ENCODE results near the gene MED27. TPM values are rescaled to one million over a fixed set of nuclear protein-coding genes. Genes with fewer than 3 reads are reported as not detected.

MED27 gene
- total and polyA plus RNA-seq, 8 donors: 3.2 to 11.7 (median 5.8) TPM

DNA sequence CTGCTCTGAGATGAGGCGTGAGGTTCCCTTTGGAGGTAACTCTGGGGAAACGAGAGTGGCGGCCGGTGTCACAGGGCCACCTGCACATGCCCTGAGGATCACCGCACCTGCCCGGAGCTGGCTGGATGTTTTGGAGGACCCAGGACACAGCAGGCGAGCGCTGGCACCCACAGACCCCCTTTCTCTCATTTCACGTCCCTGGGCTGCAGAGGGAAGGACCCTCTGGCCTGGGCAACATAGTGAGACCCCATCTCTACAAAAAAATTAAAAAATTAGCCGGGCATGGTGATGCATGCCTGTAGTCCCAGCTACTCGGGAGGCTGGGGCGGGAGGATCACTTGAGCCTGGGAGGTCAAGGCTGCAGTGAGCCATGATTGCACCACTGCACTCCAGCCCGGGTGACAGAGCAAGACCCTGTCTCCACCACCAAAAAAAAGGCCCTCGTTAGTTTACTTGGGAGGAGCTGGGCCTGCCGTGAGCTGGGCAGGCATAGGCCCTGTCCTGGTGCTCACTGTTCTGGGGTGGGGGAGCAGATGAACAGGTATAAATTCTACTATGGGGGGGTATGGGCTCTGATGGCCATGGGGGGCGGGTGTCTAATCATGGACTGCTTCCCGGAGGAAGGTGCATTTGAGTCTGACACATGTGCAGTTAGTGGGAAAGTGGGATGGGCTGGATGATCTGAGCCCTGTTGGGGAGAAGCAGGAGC lies 242.9 kb downstream of the MED27 start:
- Histone ChIP-seq H3K36me3 (no peaks in the 10 kb centered on the region), H3K27ac (no peak overlapping the region), H3K9me3 (no peaks in the 10 kb centered on the region), H3K27me3 (no peaks in the 10 kb centered on the region), H3K4me3 (no peak overlapping the region), H3K4me1 (no peaks in the 10 kb centered on the region)
- ATAC-seq (no peak), DNase-seq (peak in 1 of 6 donors; percentile 28), FAIRE-seq (no peak)
- 70 to 80% methylated on average over 17 of the region's 17 CpGs for WGBS, 2 donors
- TF ChIP-seq CTCF (IDR thresholded peaks at IDR 0.05): no peak
- intact Hi-C loops (cut with DNase I): loop anchor here in 1 of 3 donors (10.0 kb wide), 1 partner anchor 398 kb away; no protein-coding TSS in a partner anchor

GRCh38 chr9:131836021-131836420 lies 243.6 kb downstream of the MED27 start:
- WGBS, 2 donors: 74 to 87% methylated on average over 18 of the region's 18 CpGs
- no peak for FAIRE-seq

DNA sequence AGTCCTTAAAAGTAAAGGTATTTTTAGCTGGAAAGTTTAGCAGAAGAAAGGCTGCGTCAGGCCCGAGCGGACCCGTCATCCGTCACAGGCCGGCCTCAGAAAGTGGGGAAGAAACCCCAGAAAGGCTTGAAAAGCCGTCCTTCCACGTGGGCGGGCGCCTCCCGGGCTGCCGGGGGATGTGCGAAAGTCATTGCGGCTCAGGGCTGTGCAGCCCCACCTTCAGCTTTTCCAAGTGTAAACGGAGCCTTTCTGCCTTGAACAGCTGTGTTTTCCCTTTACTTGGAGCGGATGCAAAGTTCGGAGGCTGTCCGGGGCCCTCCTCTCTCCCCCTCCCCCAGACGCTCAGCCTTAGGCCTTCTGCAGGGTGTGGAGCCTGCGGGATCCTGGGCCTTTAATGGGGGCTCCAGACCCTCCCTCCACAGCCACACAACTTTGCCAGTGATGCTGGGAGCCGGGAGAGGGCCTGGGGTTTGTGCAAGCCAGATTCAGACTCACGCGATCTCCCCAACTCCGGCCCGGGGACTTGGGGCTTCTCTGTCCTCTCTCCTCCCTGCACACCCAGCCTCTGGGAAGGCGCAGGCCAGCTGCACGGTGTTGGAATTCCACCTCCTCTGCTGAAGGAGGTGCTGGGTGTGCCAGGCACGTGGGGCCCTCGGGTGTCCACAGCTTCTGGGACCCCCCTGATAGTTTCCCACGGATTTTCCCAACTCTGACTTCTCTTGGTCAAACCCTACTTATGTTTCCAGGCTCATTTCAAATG lies 244.3 kb downstream of the MED27 start:
- no peaks in the 10 kb centered on the region for H3K4me1 ChIP-seq
- ATAC-seq (no peak), FAIRE-seq (no peak), DNase-seq (peak in 1 of 6 donors; percentile 43)
- WGBS, 2 donors: 38 to 45% methylated on average over 30 of the region's 30 CpGs
- H3K27ac ChIP-seq: no peak overlapping the region
- intact Hi-C loops (cut with DNase I): loop anchor here in 1 of 3 donors (10.0 kb wide), 1 partner anchor 399 kb away; no protein-coding TSS in a partner anchor
- H3K27me3 ChIP-seq: no peaks in the 10 kb centered on the region
- no peaks in the 10 kb centered on the region for H3K36me3 ChIP-seq
- no peaks in the 10 kb centered on the region for H3K9me3 ChIP-seq
- no peak for TF ChIP-seq CTCF (IDR thresholded peaks at IDR 0.05)
- no peak overlapping the region for H3K4me3 ChIP-seq

More at GRCh38 chr9:131836021-131836420, 243.6 kb downstream of the MED27 start:
- no peaks in the 10 kb centered on the region for H3K4me1 ChIP-seq
- no peak overlapping the region for H3K4me3 ChIP-seq
- ATAC-seq (no peak), DNase-seq (peak in 1 of 6 donors; percentile 23)
- intact Hi-C loops (cut with DNase I): loop anchor here in 1 of 3 donors (10.0 kb wide), 1 partner anchor 399 kb away; no protein-coding TSS in a partner anchor
- H3K9me3 ChIP-seq: no peaks in the 10 kb centered on the region
- TF ChIP-seq CTCF (IDR thresholded peaks at IDR 0.05): no peak
- H3K36me3 ChIP-seq: no peaks in the 10 kb centered on the region
- H3K27me3 ChIP-seq: no peaks in the 10 kb centered on the region
- no peak overlapping the region for H3K27ac ChIP-seq

GRCh38 chr9:131834721-131835120 lies 244.9 kb downstream of the MED27 start:
- Histone ChIP-seq H3K9me3 (no peaks in the 10 kb centered on the region), H3K4me3 (no peak overlapping the region), H3K27me3 (no peaks in the 10 kb centered on the region), H3K4me1 (no peaks in the 10 kb centered on the region), H3K36me3 (no peaks in the 10 kb centered on the region), H3K27ac (no peak overlapping the region)
- no peak for TF ChIP-seq CTCF (IDR thresholded peaks at IDR 0.05)
- intact Hi-C loops (cut with DNase I): loop anchor here in 1 of 3 donors (10.0 kb wide), 1 partner anchor 400 kb away; no protein-coding TSS in a partner anchor
- no peak for FAIRE-seq
- peak in 1 of 6 donors; percentile 18 for DNase-seq
- no peak for ATAC-seq
- WGBS, 2 donors: 34 to 43% methylated on average over 15 of the region's 15 CpGs

Data from pancreas (tissue), 10 donors.